Fibroblast of the aortic adventitia (primary cell): Measurements from ENCODE around the gene KRTAP11-1. TPM values are rescaled to one million over a fixed set of nuclear protein-coding genes. Genes with fewer than 3 reads are reported as not detected.
A peak's percentile ranks its signal among the peaks of the same experiment; 100 is the strongest.

Experiments
- DNase-seq: peaks from one replicate; pipeline ENCODE4 v3.0.0-alpha.2; 2010; ENCODE audit warnings: low read depth
- H3K4me3 ChIP-seq: 2 replicates; pipeline ENCODE4 v1.5.1; 2011; ENCODE audit warnings: low read depth, mild to moderate bottlenecking, control low read depth, low read length, moderate library complexity
- CTCF ChIP-seq: IDR thresholded peaks from 2 replicates; pipeline ENCODE4 v1.5.1; 2011; ENCODE audit warnings: mild to moderate bottlenecking, low read length, control low read depth, inconsistent platforms; ENCODE audit not compliant: insufficient read depth
- total RNA-seq: library from RNA; depleted of rRNA; stranded (reverse); fragments of >200 nt; gene quantifications from 2 replicates; pipeline ENCODE4 v1.2.3, GENCODE V29; 2012; ENCODE audit warnings: low replicate concordance

Gene KRTAP11-1
- total RNA-seq, 1 donor = not detected

GRCh38 chr21:30831194-30831765 is 50.1 kb downstream of the KRTAP11-1 start:
- no peak for DNase-seq
- H3K4me3 ChIP-seq = no peak overlapping the region
- peak; percentile 23 for TF ChIP-seq CTCF

Other genes with a start within 250 kb of the KRTAP11-1 start
- gene KRTAP20-2, start 246.4 kb downstream of the KRTAP11-1 start, total RNA-seq = not detected in 2 replicates
- gene KRTAP20-3, start 238.7 kb downstream of the KRTAP11-1 start, total RNA-seq = not detected in 2 replicates
- gene KRTAP21-3, start 162.8 kb downstream of the KRTAP11-1 start, total RNA-seq = not detected in 2 replicates
- not detected in 2 replicates for gene KRTAP21-2, start 134.3 kb downstream of the KRTAP11-1 start, total RNA-seq
- gene KRTAP21-1, start 126.2 kb downstream of the KRTAP11-1 start, total RNA-seq = not detected in 2 replicates
- gene KRTAP8-1, start 68.3 kb downstream of the KRTAP11-1 start, total RNA-seq = not detected in 2 replicates
- gene KRTAP7-1, start 51.8 kb downstream of the KRTAP11-1 start, total RNA-seq = not detected in 2 replicates
- gene KRTAP19-8, start 156.9 kb upstream of the KRTAP11-1 start, total RNA-seq = not detected in 2 replicates